HFF-Myc (cell line): ENCODE measurements around the gene POLR2F.
A peak's percentile ranks its signal among the peaks of the same experiment; 100 is the strongest.

Experiments
- DNase-seq: peaks from one replicate; pipeline ENCODE4 v3.0.0-alpha.2; 2011; ENCODE audit warnings: low read depth; ENCODE audit errors: extremely low read depth
- H3K4me3 ChIP-seq: replicated peaks from 2 replicates; pipeline ENCODE4 v1.5.1; 2011; ENCODE audit warnings: low read depth, mild to moderate bottlenecking, control low read depth, low read length
- TF ChIP-seq, protein P1 (sequence below): IDR thresholded peaks from 2 replicates; pipeline ENCODE4 v1.5.1; 2012; ENCODE audit warnings: mild to moderate bottlenecking, low read depth, low read length, control low read depth; ENCODE audit errors: missing control alignments

Gene POLR2F

DNA sequence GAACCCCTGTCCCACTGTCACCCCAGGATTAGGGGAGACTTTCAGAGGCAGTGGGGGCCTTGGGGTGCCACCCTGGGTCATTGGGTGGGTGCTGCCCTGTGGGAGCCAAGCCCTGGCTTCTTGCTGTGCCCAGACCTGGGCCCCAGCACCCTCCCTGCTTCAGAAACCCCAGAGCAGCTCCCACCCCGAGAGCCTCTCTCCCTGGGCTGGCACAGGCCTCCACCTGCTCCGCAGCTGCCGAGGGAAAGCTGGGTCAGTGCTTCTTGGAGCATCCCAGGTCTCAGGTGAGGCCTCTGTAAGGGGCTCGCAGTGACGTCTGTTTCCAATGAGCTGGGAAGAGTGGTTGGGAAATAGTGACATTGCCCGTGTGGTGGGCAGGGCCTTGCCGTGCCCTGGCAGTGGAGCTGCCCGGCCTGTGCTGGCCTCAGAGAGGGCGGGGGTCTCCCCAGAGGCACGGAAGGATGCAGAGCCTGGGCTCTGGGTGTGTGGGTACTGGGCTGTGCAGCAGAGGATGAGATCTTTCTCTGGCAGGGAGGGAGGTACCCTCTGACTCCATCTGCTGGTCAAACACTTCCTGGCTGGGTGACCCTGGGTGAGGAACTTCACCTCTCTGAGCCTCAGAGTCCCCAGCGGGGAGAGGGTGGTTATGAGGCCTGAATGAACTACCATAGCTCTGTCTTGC, 23.1 kb upstream of the POLR2F start:
- TF ChIP-seq, protein P1, sequence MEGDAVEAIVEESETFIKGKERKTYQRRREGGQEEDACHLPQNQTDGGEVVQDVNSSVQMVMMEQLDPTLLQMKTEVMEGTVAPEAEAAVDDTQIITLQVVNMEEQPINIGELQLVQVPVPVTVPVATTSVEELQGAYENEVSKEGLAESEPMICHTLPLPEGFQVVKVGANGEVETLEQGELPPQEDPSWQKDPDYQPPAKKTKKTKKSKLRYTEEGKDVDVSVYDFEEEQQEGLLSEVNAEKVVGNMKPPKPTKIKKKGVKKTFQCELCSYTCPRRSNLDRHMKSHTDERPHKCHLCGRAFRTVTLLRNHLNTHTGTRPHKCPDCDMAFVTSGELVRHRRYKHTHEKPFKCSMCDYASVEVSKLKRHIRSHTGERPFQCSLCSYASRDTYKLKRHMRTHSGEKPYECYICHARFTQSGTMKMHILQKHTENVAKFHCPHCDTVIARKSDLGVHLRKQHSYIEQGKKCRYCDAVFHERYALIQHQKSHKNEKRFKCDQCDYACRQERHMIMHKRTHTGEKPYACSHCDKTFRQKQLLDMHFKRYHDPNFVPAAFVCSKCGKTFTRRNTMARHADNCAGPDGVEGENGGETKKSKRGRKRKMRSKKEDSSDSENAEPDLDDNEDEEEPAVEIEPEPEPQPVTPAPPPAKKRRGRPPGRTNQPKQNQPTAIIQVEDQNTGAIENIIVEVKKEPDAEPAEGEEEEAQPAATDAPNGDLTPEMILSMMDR = peak; percentile 55
- H3K4me3 ChIP-seq = no peak overlapping the region
- DNase-seq = no peak

DNA sequence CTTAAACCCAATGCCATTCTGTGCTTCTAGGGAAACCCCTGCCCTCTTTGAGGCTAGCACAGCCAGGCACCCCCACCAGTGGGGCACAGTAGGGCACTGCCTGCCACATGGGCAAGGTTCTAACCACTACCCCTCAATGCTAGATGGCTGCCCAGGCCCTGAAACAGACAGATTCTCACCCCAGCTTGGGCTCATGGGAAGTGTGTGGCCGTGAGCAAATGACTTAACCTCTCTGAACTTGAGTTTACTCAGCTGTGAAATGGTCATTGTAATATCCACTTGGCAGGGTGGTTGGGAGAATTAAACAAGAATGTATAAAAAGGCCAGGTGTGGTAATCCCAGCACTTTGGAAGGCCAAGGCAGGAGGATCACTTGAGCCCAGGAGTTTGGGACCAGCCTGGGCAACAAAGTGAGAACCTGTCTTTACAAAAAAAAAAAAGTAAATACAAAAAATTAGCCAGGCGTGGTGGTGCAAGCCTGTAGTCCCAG, 22.5 kb upstream of the POLR2F start:
- TF ChIP-seq, protein P1 = no peak
- no peak for DNase-seq
- no peak overlapping the region for H3K4me3 ChIP-seq

DNA sequence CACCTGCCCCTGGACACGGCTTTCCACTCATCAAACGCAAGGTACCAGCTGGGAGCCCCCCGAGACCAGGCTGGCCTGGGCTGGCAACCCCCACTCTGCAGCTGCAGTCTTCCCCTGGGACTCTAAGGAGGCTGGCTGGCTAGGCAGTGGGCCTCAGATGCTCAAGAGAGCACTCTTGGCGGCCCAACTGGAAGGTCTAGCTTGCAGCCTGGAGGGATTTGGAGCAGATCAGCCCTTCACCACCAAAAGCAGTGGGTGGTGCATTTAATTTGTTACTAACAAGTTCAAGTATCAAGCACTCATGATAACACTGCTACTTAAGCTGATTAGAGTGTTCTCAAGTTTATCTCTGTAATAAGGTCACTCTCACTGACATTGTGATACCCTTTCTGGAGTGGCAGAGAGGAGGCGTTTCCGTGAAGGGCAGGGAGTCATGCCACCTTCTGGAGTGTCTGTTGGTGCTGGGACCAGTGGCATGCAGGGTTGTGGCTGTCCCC, 21.6 kb upstream of the POLR2F start:
- no peak for DNase-seq
- H3K4me3 ChIP-seq = no peak overlapping the region
- TF ChIP-seq, protein P1 = no peak

DNA sequence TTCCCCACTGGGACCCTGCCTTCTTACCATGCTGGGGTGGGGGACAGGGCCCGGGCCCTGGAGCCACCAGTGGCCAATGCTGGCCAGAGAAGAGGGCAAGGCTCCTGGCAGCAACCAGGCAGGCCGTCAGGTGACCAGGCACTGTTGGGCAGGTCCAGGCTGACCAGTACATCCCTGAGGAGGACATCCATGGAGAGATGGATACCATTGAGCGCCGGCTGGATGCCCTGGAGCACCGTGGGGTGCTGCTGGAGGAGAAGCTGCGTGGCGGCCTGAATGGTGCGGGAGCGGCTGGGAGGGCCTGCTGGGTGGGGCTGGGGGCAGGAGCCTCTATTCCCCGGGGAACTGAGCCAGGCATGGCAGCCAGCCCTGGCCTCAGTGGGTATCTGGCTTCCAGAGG, 21.1 kb upstream of the POLR2F start:
- TF ChIP-seq, protein P1 = no peak
- DNase-seq = no peak
- H3K4me3 ChIP-seq = no peak overlapping the region

DNA sequence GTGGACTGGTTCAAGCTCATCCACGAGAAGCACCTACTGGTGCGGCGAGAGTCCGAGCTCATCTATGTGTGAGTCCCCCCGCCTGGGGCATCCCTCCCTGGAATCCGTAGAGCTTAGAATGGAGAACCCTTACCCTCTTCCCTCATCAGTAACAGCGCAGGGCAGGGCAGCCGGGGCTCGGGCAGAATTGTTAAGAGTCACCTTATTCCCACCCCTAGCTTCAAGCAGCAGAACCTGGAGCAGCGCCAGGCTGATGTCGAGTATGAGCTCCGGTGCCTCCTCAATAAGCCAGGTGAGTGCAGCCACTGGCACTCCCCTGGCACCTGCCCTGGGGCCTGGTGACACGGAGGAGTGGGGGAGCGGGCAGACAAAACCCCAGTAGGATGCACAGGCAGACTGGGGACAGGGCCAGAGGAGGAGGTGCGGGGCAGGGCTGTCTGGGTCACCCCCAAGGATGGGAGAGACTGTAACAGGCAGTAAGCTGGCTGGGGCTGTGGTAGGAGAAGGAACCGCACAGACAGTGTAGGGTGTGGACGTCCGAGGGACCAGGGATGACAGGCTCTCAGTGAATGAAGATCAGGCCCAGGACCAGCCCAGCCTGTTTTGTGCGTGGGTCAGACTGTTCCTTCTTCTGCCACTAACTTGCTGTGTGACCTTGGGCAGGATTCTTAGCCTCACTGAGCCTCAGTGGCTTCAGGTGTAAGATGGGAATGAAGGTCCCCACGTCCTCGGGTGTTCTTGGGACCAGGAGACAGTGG, 20.5 kb upstream of the POLR2F start:
- no peak for DNase-seq
- TF ChIP-seq, protein P1 = no peak
- no peak overlapping the region for H3K4me3 ChIP-seq

DNA sequence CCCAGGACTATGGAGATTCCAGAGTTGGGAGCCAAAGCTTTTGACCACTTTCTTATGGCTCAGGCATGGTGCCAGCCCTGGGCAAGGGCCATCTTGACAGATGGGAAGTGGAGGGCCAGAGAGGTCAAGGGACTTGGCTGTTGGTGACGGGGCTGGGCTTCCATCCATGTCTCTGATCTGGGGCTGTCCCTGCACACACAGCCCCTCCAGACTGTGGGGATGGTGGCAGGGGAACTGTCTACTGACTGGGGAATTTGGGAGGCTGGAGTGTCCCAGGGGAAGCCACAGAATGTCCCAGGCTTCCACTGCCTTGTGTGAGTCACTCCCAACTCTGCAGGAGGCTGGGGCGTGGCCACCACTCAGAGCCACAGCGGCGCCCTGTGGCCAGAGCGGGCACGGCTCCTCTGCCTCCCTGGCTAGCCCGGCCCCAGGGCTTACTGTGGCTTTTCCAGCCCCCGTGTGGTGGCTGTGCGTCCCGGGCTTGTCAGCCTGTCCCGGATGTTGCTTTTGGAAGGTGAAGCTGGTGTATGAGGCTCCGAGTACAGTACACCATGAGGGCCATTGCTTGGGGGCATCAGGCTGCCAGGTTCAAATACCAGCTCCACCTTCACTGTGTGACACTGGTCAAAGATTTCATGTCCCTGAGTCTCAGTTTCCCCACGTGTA, 19.7 kb upstream of the POLR2F start:
- H3K4me3 ChIP-seq = no peak overlapping the region
- TF ChIP-seq, protein P1 = peak; percentile 99
- DNase-seq = peak; percentile 72
